Rectal smooth muscle tissue (tissue), 1 donor: ENCODE data around the gene ELOVL7.
"Not testable (repeated sequence)": the region's sequence is repeated elsewhere in the genome, so short reads cannot be mapped to it uniquely, and the experiment has no call there.

Experiments
- H3K27ac ChIP-seq: one replicate; pipeline ENCODE4 v1.7.0; 2013; ENCODE audit warnings: low read depth, low read length, inconsistent platforms
- H3K27me3 ChIP-seq: one replicate; pipeline ENCODE4 v1.7.0; 2013; ENCODE audit warnings: low read length; ENCODE audit not compliant: control insufficient read depth, insufficient read depth
- H3K36me3 ChIP-seq: one replicate; pipeline ENCODE4 v1.7.0; 2013; ENCODE audit warnings: low read length; ENCODE audit not compliant: control insufficient read depth, insufficient read depth
- H3K4me1 ChIP-seq: one replicate; pipeline ENCODE4 v1.7.0; 2013; ENCODE audit warnings: low read length; ENCODE audit not compliant: control insufficient read depth, insufficient read depth
- H3K4me3 ChIP-seq: one replicate; pipeline ENCODE4 v1.7.0; 2013; ENCODE audit warnings: low read length
- H3K9ac ChIP-seq: one replicate; pipeline ENCODE4 v1.7.0; 2013; ENCODE audit warnings: low read length

Gene ELOVL7

DNA sequence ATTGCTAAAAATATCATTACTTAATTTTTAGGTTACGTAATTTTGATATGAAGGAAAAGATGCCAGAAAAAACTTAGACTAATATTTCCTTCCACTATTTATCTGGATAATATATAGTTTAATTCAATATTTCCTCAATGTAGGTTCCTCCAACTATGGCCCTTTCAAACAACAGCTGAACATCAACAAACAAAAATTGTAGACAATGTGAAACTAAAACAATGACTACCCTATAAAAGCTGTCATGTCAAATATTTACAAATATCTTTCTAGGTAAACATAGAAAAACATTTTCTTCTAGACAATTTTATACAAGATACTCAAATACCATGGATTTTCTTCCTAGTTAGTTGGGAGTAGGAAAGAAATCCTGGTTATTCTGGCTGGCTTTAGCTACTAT is 16.9 kb downstream of the ELOVL7 start:
- H3K9ac ChIP-seq: no peak overlapping the region
- no peak overlapping the region for H3K4me3 ChIP-seq
- H3K27ac ChIP-seq: no peak overlapping the region
- H3K4me1 ChIP-seq: no peaks in the 10 kb centered on the region
- H3K27me3 ChIP-seq: no peaks in the 10 kb centered on the region
- H3K36me3 ChIP-seq: no peaks in the 10 kb centered on the region

DNA sequence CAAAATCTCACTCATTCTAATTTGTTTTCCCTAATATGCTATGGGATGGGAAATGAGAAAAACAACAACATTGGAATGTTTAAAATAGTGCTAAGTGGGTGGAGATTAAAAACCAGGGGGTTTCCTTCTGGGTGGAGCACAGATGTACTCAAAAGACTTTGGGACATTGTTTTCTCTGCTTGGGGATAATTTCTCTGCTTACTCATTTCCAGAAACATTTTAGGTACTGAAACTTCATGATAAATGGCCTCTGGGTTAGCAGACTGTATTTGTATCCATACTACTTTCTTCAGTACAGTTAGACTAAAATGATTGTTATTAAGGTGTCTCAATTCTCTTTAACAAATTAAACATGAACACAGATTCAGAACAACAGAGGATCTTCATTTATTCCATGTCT is 17.4 kb downstream of the ELOVL7 start:
- Histone ChIP-seq H3K4me1 (no peaks in the 10 kb centered on the region), H3K27me3 (no peaks in the 10 kb centered on the region), H3K9ac (no peak overlapping the region), H3K27ac (no peak overlapping the region), H3K4me3 (no peak overlapping the region), H3K36me3 (no peaks in the 10 kb centered on the region)

DNA sequence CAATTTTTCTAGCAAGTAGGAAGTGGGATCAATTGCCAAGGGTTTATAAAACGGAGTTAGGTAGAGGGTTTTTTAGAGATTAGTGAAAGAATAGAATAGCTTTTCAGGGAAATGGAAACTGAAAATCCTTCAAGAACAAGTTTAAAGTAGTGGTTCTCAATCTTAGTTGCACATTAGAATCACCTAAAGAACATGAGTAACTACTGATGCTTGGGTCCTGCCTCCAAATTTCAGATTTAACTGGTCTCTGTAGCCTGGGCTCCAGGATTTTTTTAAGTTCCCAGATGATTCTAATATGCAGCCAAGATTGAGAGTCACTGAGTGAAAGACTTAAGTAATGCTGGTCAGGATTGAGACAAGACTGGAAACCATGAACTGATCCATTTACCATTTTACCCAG is 20.5 kb downstream of the ELOVL7 start:
- H3K4me1 ChIP-seq: no peaks in the 10 kb centered on the region
- no peak overlapping the region for H3K27ac ChIP-seq
- no peaks in the 10 kb centered on the region for H3K36me3 ChIP-seq
- H3K9ac ChIP-seq: no peak overlapping the region
- H3K27me3 ChIP-seq: no peaks in the 10 kb centered on the region
- no peak overlapping the region for H3K4me3 ChIP-seq

GRCh38 chr5:60822285-60822556 is 21.8 kb downstream of the ELOVL7 start:
- Histone ChIP-seq H3K27ac (no peak overlapping the region), H3K36me3 (no peaks in the 10 kb centered on the region), H3K4me1 (no peaks in the 10 kb centered on the region), H3K4me3 (no peak overlapping the region), H3K27me3 (no peaks in the 10 kb centered on the region), H3K9ac (no peak overlapping the region)

GRCh38 chr5:60821488-60822284 is 22.4 kb downstream of the ELOVL7 start:
- Histone ChIP-seq H3K4me3 (no peak overlapping the region), H3K27me3 (no peaks in the 10 kb centered on the region), H3K4me1 (no peaks in the 10 kb centered on the region), H3K36me3 (no peaks in the 10 kb centered on the region), H3K9ac (no peak overlapping the region), H3K27ac (no peak overlapping the region)

- no peaks in the 10 kb centered on the region for H3K36me3 ChIP-seq
- no peaks in the 10 kb centered on the region for H3K27me3 ChIP-seq
- H3K9ac ChIP-seq: no peak overlapping the region
- no peak overlapping the region for H3K27ac ChIP-seq
- no peaks in the 10 kb centered on the region for H3K4me1 ChIP-seq
- H3K4me3 ChIP-seq: no peak overlapping the region
These were observed 23.2 kb downstream of the ELOVL7 start for GRCh38 chr5:60820593-60821487.

- not testable (repeated sequence) for H3K4me3 ChIP-seq, H3K27me3 ChIP-seq, H3K27ac ChIP-seq, H3K9ac ChIP-seq, H3K4me1 ChIP-seq, H3K36me3 ChIP-seq
These were observed 27.9 kb downstream of the ELOVL7 start for GRCh38 chr5:60816138-60816537.

DNA sequence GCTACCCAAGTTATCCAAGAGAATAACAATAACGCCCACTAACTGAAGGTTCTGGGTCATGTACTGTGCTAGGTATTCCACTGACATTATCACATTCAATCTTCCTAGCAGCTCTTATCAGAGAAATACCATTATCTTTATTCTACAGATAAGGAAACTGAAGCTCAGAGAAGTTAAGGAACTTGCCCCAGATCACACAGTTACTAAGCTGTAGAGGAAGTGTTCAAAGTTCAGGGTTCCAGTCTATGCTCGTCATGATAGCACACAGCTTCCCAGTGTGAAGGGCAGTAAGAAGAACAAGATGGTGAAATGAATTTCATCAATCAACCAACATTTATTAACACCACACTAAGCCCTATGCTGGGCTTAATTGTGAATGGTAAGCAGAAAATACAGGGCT is 29.6 kb downstream of the ELOVL7 start:
- Histone ChIP-seq H3K9ac (no peak overlapping the region), H3K4me1 (no peaks in the 10 kb centered on the region), H3K36me3 (no peaks in the 10 kb centered on the region), H3K27ac (no peak overlapping the region), H3K4me3 (no peak overlapping the region), H3K27me3 (no peaks in the 10 kb centered on the region)

DNA sequence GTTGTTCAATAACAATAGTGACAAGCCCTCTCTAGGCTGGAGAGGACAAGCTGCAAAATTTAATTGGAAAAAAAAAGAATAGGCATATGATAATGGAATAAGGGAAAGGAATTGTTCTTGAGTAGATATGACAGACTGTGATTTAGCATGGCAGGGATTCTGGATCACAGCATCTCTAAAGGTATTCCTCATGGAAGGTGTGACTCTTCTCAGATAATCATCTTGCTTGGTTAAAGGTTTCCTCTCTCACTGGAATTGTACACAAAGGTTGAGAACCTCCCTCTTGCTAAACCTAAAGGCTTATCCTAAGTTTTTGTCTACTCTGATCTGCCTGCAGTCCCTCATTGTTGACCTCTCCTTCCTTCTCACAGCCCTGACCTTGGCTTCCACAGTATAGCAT is 31.6 kb downstream of the ELOVL7 start:
- Histone ChIP-seq H3K4me3 (no peak overlapping the region), H3K27me3 (no peaks in the 10 kb centered on the region)

GRCh38 chr5:60811105-60811504 is 33.0 kb downstream of the ELOVL7 start:
- H3K4me1 ChIP-seq: no peaks in the 10 kb centered on the region
- H3K36me3 ChIP-seq: no peaks in the 10 kb centered on the region
- no peak overlapping the region for H3K27ac ChIP-seq
- no peak overlapping the region for H3K9ac ChIP-seq
- H3K4me3 ChIP-seq: no peak overlapping the region
- no peaks in the 10 kb centered on the region for H3K27me3 ChIP-seq

More for the DNA sequence above, 31.6 kb downstream of the ELOVL7 start:
- Histone ChIP-seq H3K36me3 (no peaks in the 10 kb centered on the region), H3K27ac (no peak overlapping the region), H3K9ac (no peak overlapping the region), H3K4me1 (no peaks in the 10 kb centered on the region)

GRCh38 chr5:60810438-60811085 is 33.5 kb downstream of the ELOVL7 start:
- H3K4me3 ChIP-seq: no peak overlapping the region
- H3K27me3 ChIP-seq: no peaks in the 10 kb centered on the region
- no peaks in the 10 kb centered on the region for H3K36me3 ChIP-seq
- H3K4me1 ChIP-seq: no peaks in the 10 kb centered on the region
- no peak overlapping the region for H3K27ac ChIP-seq
- no peak overlapping the region for H3K9ac ChIP-seq

DNA sequence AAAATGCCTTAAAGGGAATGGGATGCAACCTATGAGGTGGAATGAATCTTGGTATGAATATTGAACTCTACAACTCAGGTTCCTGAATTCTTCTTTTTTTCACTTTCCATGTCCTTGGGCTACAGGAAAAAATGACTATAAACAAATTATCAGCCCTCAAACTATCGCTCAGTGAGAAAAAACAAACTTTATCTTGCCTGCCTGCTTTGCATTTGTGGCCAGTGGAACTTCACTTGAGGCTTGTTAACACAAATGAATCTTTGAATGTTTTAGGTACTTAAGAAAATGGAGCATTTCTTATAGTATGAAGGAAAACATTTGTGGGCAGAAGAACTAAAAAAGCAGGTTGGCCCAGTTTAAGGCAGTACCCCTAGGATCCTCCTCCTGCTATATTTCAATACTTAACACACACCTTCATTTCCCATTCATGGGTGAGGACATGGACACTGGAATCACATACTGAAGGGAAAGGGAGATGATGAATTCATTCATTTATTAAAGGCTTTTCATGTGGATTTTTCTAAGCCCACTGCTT is 34.1 kb downstream of the ELOVL7 start:
- Histone ChIP-seq H3K9ac (no peak overlapping the region), H3K27ac (no peak overlapping the region), H3K4me1 (no peaks in the 10 kb centered on the region), H3K4me3 (no peak overlapping the region), H3K36me3 (no peaks in the 10 kb centered on the region), H3K27me3 (no peaks in the 10 kb centered on the region)
